IPS-18a (cell line): Measurements from ENCODE around the gene CBX1.
"Not testable (repeated sequence)": the region's sequence is repeated elsewhere in the genome, so short reads cannot be mapped to it uniquely, and the experiment has no call there.

Source experiments
- H3K27ac ChIP-seq: one replicate; pipeline ENCODE4 v1.5.1; 2013; ENCODE audit warnings: low read length
- H3K27me3 ChIP-seq: one replicate; pipeline ENCODE4 v1.6.1; 2013; ENCODE audit warnings: mild to moderate bottlenecking, low read length; ENCODE audit not compliant: control insufficient read depth, insufficient read depth
- H3K36me3 ChIP-seq: one replicate; pipeline ENCODE4 v1.6.1; 2013; ENCODE audit warnings: low read depth, low read length; ENCODE audit not compliant: control insufficient read depth
- H3K4me1 ChIP-seq: one replicate; pipeline ENCODE4 v1.6.1; 2013; ENCODE audit warnings: low read depth, low read length; ENCODE audit not compliant: control insufficient read depth
- H3K4me3 ChIP-seq: one replicate; pipeline ENCODE4 v1.5.1; 2013; ENCODE audit warnings: low read length
- H3K9ac ChIP-seq: one replicate; pipeline ENCODE4 v1.6.1; 2013; ENCODE audit warnings: mild to moderate bottlenecking, low read length, moderate library complexity
- H3K9me3 ChIP-seq: one replicate; pipeline ENCODE4 v1.6.1; 2013; ENCODE audit warnings: low read depth, low read length; ENCODE audit not compliant: control insufficient read depth

CBX1 gene

GRCh38 chr17:48067808-48068207 is 33.5 kb downstream of the CBX1 start:
- not testable (repeated sequence) for H3K4me1 ChIP-seq, H3K9me3 ChIP-seq, H3K27ac ChIP-seq, H3K27me3 ChIP-seq, H3K9ac ChIP-seq, H3K4me3 ChIP-seq
- H3K36me3 ChIP-seq = peaks cover 68% of the 10 kb centered on the region

GRCh38 chr17:48067245-48067644 is 34.0 kb downstream of the CBX1 start:
- no peak overlapping the region for H3K4me3 ChIP-seq
- H3K4me1 ChIP-seq = peaks cover 7% of the 10 kb centered on the region
- H3K9me3 ChIP-seq = no peaks in the 10 kb centered on the region
- H3K9ac ChIP-seq = no peak overlapping the region
- H3K36me3 ChIP-seq = peaks cover 73% of the 10 kb centered on the region
- no peaks in the 10 kb centered on the region for H3K27me3 ChIP-seq
- no peak overlapping the region for H3K27ac ChIP-seq

DNA sequence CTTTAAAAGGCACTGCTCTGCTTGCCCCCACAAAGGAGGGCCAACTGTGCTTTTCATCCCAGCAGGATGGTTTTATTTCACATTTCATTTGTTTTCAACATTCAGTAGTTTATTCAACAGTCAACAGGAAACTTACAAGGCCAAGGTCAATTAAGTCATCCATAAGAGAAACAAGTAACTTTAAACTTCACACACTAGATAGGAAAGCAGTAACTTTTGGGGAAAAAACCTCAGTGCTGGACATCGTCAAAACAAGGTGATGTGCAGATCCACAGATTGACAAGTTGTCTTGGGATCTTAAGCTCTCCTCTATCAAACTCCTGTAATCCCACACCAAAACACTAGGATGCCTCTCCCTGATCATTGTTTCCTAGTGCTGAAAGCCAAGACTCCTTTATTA is 34.6 kb downstream of the CBX1 start:
- Histone ChIP-seq H3K9ac (no peak overlapping the region), H3K4me3 (no peak overlapping the region), H3K9me3 (no peaks in the 10 kb centered on the region), H3K36me3 (peaks cover 78% of the 10 kb centered on the region), H3K27ac (no peak overlapping the region), H3K4me1 (peaks cover 7% of the 10 kb centered on the region), H3K27me3 (no peaks in the 10 kb centered on the region)

- H3K4me1 ChIP-seq = peaks cover 7% of the 10 kb centered on the region
- no peak overlapping the region for H3K27ac ChIP-seq
- peaks cover 77% of the 10 kb centered on the region for H3K36me3 ChIP-seq
Observed at GRCh38 chr17:48066192-48066591, 35.1 kb downstream of the CBX1 start.

DNA sequence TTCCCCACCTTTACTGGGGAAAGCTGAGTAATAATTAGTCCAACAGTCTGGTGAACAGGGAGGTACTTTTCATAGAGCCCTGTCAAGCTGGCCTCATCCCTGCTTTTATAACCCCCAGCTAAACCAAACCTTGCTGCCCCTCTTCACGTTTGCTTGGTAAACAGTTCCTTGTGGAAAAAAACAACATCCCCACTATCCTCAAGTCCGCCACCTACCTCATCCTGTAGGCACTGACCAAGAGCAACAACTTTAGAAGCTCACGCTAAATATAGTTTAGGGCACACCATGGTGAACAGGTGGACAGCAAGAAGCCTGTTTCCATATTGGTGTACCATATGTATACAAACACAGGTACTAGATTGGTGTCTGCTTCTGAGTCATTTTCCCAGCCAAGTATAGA is 36.6 kb downstream of the CBX1 start:
- H3K9ac ChIP-seq = no peak overlapping the region
- H3K36me3 ChIP-seq = peaks cover 76% of the 10 kb centered on the region
- H3K4me1 ChIP-seq = peaks cover 7% of the 10 kb centered on the region
- no peak overlapping the region for H3K4me3 ChIP-seq
- no peaks in the 10 kb centered on the region for H3K9me3 ChIP-seq
- no peak overlapping the region for H3K27ac ChIP-seq
- no peaks in the 10 kb centered on the region for H3K27me3 ChIP-seq

More at GRCh38 chr17:48066192-48066591, 35.1 kb downstream of the CBX1 start:
- Histone ChIP-seq H3K9ac (no peak overlapping the region), H3K4me3 (no peak overlapping the region), H3K9me3 (no peaks in the 10 kb centered on the region), H3K27me3 (no peaks in the 10 kb centered on the region)

DNA sequence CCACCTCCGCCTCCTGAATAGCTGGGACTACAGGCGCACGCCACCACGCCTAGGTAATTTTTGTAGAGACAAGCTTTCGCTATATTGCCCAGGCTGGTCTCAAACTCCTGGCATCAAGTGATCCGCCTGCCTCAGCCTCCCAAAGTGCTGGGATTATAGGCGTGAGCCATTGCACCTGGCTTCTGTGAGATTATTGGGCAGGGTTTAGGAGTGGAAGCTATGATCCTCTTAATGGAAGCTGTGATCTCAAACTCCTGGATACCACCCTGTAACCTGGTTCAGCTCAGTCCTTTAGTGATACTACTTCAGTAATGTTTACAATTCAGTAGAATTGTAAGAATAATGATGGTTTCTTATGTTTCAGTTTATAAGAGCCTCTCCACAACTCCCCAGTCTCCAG is 39.0 kb downstream of the CBX1 start:
- H3K27me3 ChIP-seq = no peaks in the 10 kb centered on the region
- H3K4me1 ChIP-seq = peaks cover 7% of the 10 kb centered on the region
- no peak overlapping the region for H3K9ac ChIP-seq
- H3K36me3 ChIP-seq = peaks cover 86% of the 10 kb centered on the region
- no peaks in the 10 kb centered on the region for H3K9me3 ChIP-seq
- no peak overlapping the region for H3K4me3 ChIP-seq
- no peak overlapping the region for H3K27ac ChIP-seq

GRCh38 chr17:48060249-48060648 is 41.0 kb downstream of the CBX1 start:
- H3K9me3 ChIP-seq = no peaks in the 10 kb centered on the region
- H3K4me3 ChIP-seq = no peak overlapping the region
- peaks cover 14% of the 10 kb centered on the region for H3K4me1 ChIP-seq
- no peaks in the 10 kb centered on the region for H3K27me3 ChIP-seq
- H3K9ac ChIP-seq = no peak overlapping the region
- H3K36me3 ChIP-seq = peaks cover 82% of the 10 kb centered on the region
- H3K27ac ChIP-seq = no peak overlapping the region

DNA sequence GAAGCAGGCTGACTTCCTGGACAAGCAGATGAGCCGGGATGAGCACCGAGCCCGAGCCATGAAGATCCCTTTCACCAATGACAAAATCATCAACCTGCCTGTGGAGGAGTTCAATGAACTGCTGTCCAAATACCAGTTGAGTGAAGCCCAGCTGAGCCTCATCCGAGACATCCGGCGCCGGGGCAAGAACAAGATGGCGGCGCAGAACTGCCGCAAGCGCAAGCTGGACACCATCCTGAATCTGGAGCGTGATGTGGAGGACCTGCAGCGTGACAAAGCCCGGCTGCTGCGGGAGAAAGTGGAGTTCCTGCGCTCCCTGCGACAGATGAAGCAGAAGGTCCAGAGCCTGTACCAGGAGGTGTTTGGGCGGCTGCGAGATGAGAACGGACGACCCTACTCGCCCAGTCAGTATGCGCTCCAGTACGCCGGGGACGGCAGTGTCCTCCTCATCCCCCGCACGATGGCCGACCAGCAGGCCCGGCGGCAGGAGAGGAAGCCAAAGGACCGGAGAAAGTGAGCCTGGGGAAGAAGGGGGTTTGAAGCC is 42.1 kb downstream of the CBX1 start:
- H3K4me1 ChIP-seq = peaks cover 15% of the 10 kb centered on the region

GRCh38 chr17:48058393-48059124 is 42.7 kb downstream of the CBX1 start:
- Histone ChIP-seq H3K9ac (no peak overlapping the region), H3K4me3 (no peak overlapping the region), H3K27me3 (no peaks in the 10 kb centered on the region), H3K4me1 (peaks cover 21% of the 10 kb centered on the region), H3K36me3 (peaks cover 69% of the 10 kb centered on the region), H3K9me3 (no peaks in the 10 kb centered on the region), H3K27ac (no peak overlapping the region)

More for the DNA sequence above, 42.1 kb downstream of the CBX1 start:
- Histone ChIP-seq H3K27me3 (no peaks in the 10 kb centered on the region), H3K27ac (no peak overlapping the region), H3K4me3 (no peak overlapping the region), H3K36me3 (peaks cover 72% of the 10 kb centered on the region), H3K9me3 (no peaks in the 10 kb centered on the region), H3K9ac (no peak overlapping the region)

DNA sequence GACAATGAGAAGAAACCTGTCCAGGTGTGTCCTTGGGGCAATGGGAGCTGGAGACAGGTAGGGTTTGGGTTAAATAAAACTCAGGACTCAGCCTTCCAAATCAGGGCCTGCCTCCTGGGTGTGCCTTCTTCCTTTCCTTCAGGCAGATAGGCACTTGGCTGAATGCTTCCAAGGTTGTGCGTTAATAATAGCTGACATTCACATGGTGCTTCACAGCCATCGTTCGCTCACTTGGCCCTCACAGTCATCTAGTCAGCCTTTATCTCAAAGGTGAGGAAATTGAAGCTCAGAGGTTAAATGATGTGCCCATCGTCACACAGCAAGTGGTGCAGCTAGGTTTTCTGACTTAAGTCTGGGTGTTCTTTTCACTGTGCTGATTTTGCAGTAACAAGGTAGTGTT is 43.7 kb downstream of the CBX1 start:
- no peak overlapping the region for H3K4me3 ChIP-seq
- H3K9ac ChIP-seq = no peak overlapping the region
- H3K36me3 ChIP-seq = peaks cover 66% of the 10 kb centered on the region
- H3K27me3 ChIP-seq = no peaks in the 10 kb centered on the region
- H3K4me1 ChIP-seq = peaks cover 31% of the 10 kb centered on the region
- H3K9me3 ChIP-seq = no peaks in the 10 kb centered on the region
- H3K27ac ChIP-seq = no peak overlapping the region

DNA sequence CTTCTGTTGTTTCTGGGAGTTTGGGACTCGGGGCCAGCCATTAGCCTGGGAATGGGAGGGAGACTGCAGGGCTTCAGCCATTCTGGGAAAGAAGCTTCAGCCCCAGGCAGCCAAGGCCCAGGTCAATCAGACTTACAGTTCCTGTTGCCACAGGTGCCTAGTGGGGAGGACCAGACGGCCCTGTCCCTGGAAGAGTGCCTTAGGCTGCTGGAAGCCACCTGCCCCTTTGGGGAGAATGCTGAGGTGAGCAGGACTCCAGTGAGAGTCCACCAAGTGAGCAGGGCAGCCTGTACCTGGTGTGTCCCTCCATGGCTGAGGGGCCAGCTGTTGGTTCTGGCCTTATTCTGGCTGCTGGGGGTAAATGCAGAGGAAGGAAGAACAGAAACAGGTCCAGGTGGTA is 44.4 kb downstream of the CBX1 start:
- Histone ChIP-seq H3K4me1 (peaks cover 36% of the 10 kb centered on the region), H3K9me3 (no peaks in the 10 kb centered on the region), H3K4me3 (peak overlapping the region; percentile 90), H3K27ac (peak overlapping the region; percentile 97), H3K9ac (peak overlapping the region; percentile 96), H3K36me3 (peaks cover 61% of the 10 kb centered on the region), H3K27me3 (no peaks in the 10 kb centered on the region)

- peak overlapping the region; percentile 90 for H3K4me3 ChIP-seq
- H3K27me3 ChIP-seq = no peaks in the 10 kb centered on the region
- peaks cover 56% of the 10 kb centered on the region for H3K36me3 ChIP-seq
- H3K9me3 ChIP-seq = no peaks in the 10 kb centered on the region
- peak overlapping the region; percentile 97 for H3K27ac ChIP-seq
- peak overlapping the region; percentile 96 for H3K9ac ChIP-seq
- peaks cover 42% of the 10 kb centered on the region for H3K4me1 ChIP-seq
Observed at GRCh38 chr17:48056246-48056745, 45.0 kb downstream of the CBX1 start.
